Muscle layer of colon (tissue), 2 donors: ENCODE measurements around the gene LAIR1.
"Not testable (repeated sequence)": the region's sequence is repeated elsewhere in the genome, so short reads cannot be mapped to it uniquely, and the experiment has no call there.

Source experiments
- H3K27ac ChIP-seq: one replicate; pipeline ENCODE4 v1.7.0; 2013; ENCODE audit warnings: low read depth, mild to moderate bottlenecking, low read length, moderate library complexity
- H3K27me3 ChIP-seq, 2 donors: one replicate each; pipeline ENCODE4 v1.7.0; 2013; ENCODE audit warnings: low read length in 2 of 2, mild to moderate bottlenecking in 2 of 2; ENCODE audit not compliant: insufficient read depth in 2 of 2, control insufficient read depth in 1 of 2
- H3K36me3 ChIP-seq: one replicate; pipeline ENCODE4 v1.7.0; 2013; ENCODE audit warnings: mild to moderate bottlenecking, low read length; ENCODE audit not compliant: insufficient read depth
- H3K4me1 ChIP-seq: one replicate; pipeline ENCODE4 v1.7.0; 2013; ENCODE audit warnings: mild to moderate bottlenecking, low read length; ENCODE audit not compliant: insufficient read depth
- H3K4me3 ChIP-seq, 2 donors: one replicate each; pipeline ENCODE4 v1.7.0; 2013; ENCODE audit warnings: low read length in 2 of 2, low read depth in 1 of 2, mild to moderate bottlenecking in 1 of 2, moderate library complexity in 1 of 2
- H3K9ac ChIP-seq: one replicate; pipeline ENCODE4 v1.7.0; 2013; ENCODE audit warnings: low read length
- H3K9me3 ChIP-seq: one replicate; pipeline ENCODE4 v1.7.0; 2013; ENCODE audit warnings: mild to moderate bottlenecking, low read length
- donor health status: abdominal sarcoma.
- donor health status: Adenocarcinoma of cecum.

LAIR1 gene

DNA sequence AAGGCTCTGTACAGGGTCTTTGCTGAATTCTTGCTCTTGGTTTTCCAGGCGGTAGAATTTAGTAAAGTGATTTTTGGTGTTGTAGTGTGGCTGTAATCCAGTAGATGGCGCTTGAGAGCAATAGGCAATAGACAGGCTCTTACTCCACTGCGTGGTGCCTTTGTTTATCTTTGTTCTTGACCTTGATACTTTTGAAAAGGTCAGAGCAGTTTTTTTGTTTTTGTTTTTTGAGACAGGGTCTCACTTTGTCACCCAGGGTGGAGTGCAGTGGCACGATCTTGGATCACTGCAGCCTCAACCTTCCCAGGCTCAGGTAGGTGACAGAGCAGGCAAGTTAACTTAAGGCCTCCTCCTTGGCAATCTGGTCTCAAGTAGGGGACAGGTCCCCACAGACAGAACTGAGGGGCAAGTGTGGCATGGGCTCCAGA is 39.5 kb downstream of the LAIR1 start:
- Histone ChIP-seq H3K36me3 (no peaks in the 10 kb centered on the region), H3K27me3 (no peaks in the 10 kb centered on the region), H3K4me1 (no peaks in the 10 kb centered on the region), H3K4me3 (no peak overlapping the region), H3K9ac (no peak overlapping the region), H3K27ac (no peak overlapping the region), H3K9me3 (no peaks in the 10 kb centered on the region)

DNA sequence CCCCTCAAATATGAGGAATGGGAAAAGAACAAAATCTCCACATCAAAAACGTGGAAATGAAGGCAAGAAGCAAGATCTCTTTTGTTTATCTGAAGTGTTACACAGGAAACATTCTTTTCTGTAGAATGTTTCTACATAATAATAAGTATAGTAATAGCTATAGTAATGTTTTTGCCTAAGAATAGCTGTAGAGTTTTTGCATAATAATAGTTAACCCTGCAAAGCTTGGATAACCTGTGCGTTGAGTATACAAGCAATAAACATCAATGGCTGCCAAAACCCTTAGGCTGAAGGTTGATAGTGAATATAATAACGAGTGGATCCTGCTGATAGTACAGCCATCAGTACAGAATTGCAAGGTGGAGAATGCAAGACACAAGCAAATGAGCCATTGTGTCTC is 40.7 kb downstream of the LAIR1 start:
- Histone ChIP-seq H3K9me3 (no peaks in the 10 kb centered on the region), H3K9ac (no peak overlapping the region), H3K4me3 (no peak overlapping the region), H3K4me1 (no peaks in the 10 kb centered on the region), H3K27ac (no peak overlapping the region), H3K36me3 (no peaks in the 10 kb centered on the region), H3K27me3 (no peaks in the 10 kb centered on the region)

DNA sequence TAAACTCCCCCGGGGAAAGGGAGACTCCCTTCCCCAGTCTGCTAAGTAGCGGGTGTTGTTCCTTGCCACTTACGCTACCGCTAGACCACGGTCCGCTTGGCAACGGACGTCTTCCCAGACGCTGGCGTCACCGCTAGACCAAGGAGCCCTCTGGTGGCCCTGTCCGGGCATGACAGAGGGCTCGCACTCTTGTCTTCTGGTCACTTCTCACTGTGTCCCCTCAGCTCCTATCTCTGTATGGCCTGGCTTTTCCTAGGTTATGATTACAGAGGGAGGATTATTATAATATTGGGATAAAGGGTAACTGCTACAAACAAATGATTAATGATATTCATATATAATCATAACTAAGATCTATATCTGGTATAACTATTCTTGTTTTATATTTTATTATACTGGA is 41.8 kb downstream of the LAIR1 start:
- H3K27me3 ChIP-seq, H3K9ac ChIP-seq, H3K36me3 ChIP-seq, H3K9me3 ChIP-seq, H3K4me1 ChIP-seq, H3K27ac ChIP-seq, H3K4me3 ChIP-seq: not testable (repeated sequence)

GRCh38 chr19:54322295-54322694 is 42.4 kb downstream of the LAIR1 start:
- H3K27ac ChIP-seq, H3K9ac ChIP-seq, H3K9me3 ChIP-seq, H3K4me1 ChIP-seq, H3K4me3 ChIP-seq, H3K36me3 ChIP-seq, H3K27me3 ChIP-seq: not testable (repeated sequence)

DNA sequence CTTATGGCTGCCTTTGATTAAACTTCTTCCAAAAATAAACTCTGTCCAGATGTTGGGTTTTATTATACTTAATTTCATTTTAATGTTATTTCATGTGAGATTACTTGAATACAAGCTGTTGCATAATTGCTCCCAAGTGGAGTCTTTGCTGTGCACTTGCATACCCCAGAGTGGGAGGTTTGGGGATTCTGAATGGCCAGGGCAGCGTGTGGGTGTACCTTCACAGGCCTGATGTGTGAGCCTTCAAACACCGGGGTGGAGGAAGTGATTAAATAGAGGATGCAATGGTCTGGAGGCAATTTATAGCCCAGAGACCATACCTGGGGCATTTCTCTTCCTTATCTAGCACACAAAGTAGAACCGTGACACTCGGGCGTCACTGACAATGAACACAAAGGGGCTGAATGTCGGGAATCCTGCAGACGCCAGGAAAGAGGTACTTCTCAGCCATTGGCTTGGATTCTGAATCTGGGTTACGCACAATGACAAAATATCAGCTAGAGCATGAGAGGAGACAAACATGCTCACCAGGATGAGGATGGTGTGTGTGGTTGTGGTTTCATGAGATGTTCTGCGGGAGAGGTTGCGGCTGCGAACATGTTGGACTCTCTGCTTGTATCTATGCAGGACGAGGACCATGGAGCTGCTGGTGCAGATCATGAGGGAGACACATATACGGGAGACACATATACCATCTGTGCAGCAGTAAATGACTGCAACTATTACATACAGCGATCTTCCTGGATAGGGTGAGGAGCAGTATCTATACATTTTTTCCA is 44.6 kb downstream of the LAIR1 start:
- Histone ChIP-seq H3K9ac (no peak overlapping the region), H3K4me3 (no peak overlapping the region), H3K27me3 (no peaks in the 10 kb centered on the region)

GRCh38 chr19:54319049-54319448 is 45.7 kb downstream of the LAIR1 start:
- no peak overlapping the region for H3K27ac ChIP-seq
- H3K9me3 ChIP-seq, result no peaks in the 10 kb centered on the region
- H3K36me3 ChIP-seq, result no peaks in the 10 kb centered on the region
- H3K27me3 ChIP-seq, result no peaks in the 10 kb centered on the region
- H3K4me1 ChIP-seq, result no peaks in the 10 kb centered on the region
- no peak overlapping the region for H3K9ac ChIP-seq
- no peak overlapping the region for H3K4me3 ChIP-seq

More for the DNA sequence above, 44.6 kb downstream of the LAIR1 start:
- no peaks in the 10 kb centered on the region for H3K9me3 ChIP-seq
- no peak overlapping the region for H3K27ac ChIP-seq
- no peaks in the 10 kb centered on the region for H3K36me3 ChIP-seq
- no peaks in the 10 kb centered on the region for H3K4me1 ChIP-seq

- Histone ChIP-seq H3K36me3 (no peaks in the 10 kb centered on the region), H3K4me1 (no peaks in the 10 kb centered on the region), H3K27me3 (no peaks in the 10 kb centered on the region), H3K27ac (no peak overlapping the region), H3K9me3 (no peaks in the 10 kb centered on the region), H3K4me3 (no peak overlapping the region), H3K9ac (no peak overlapping the region)
These were observed 46.8 kb downstream of the LAIR1 start for GRCh38 chr19:54317965-54318240.

- Histone ChIP-seq H3K27me3 (no peaks in the 10 kb centered on the region), H3K4me3 (no peak overlapping the region), H3K9me3 (no peaks in the 10 kb centered on the region), H3K27ac (no peak overlapping the region), H3K9ac (no peak overlapping the region), H3K4me1 (no peaks in the 10 kb centered on the region), H3K36me3 (no peaks in the 10 kb centered on the region)
These were observed 47.4 kb downstream of the LAIR1 start for GRCh38 chr19:54317108-54317964.

DNA sequence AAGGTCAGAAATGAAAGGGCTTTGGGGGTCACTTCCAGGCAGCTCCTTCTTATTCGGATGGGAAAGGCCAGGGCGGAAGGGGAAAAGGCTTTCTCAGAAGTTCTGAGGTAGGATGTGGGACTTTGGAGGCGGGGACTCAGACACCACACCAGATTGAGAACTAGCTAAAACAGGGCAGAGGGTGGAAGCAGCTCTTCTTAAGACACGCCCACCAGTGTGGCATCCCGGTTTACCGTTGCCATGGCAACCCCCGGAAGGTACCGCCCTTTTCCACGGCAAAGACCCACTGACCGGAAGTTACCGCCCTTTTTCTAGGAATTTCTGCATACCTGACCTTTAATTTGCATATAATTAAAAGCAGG is 48.0 kb downstream of the LAIR1 start:
- Histone ChIP-seq H3K36me3 (no peaks in the 10 kb centered on the region), H3K9me3 (no peaks in the 10 kb centered on the region), H3K9ac (no peak overlapping the region), H3K27ac (no peak overlapping the region), H3K4me1 (no peaks in the 10 kb centered on the region), H3K4me3 (no peak overlapping the region), H3K27me3 (no peaks in the 10 kb centered on the region)

DNA sequence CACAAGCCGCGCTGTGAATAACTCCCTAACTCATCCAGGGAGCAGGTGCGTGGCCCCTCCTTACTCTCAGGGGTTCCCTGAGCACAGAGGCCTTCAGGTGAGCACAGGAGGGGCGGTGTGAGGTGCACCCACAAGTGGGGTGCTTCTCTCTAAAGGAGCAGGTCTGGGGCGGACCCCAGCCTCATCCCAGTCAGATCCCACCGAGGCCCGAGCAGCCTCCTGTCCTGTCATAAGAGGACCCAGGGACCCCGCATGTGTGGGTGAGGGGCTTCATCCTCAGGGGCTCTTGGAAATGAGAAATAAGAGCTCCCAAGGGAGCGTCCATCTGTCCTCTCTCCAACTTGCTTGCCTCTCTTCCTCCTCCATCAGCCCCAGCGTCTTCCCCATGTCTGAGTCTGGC is 48.8 kb downstream of the LAIR1 start:
- Histone ChIP-seq H3K27me3 (no peaks in the 10 kb centered on the region), H3K9me3 (no peaks in the 10 kb centered on the region), H3K9ac (no peak overlapping the region), H3K4me3 (no peak overlapping the region), H3K4me1 (no peaks in the 10 kb centered on the region), H3K27ac (no peak overlapping the region), H3K36me3 (no peaks in the 10 kb centered on the region)

DNA sequence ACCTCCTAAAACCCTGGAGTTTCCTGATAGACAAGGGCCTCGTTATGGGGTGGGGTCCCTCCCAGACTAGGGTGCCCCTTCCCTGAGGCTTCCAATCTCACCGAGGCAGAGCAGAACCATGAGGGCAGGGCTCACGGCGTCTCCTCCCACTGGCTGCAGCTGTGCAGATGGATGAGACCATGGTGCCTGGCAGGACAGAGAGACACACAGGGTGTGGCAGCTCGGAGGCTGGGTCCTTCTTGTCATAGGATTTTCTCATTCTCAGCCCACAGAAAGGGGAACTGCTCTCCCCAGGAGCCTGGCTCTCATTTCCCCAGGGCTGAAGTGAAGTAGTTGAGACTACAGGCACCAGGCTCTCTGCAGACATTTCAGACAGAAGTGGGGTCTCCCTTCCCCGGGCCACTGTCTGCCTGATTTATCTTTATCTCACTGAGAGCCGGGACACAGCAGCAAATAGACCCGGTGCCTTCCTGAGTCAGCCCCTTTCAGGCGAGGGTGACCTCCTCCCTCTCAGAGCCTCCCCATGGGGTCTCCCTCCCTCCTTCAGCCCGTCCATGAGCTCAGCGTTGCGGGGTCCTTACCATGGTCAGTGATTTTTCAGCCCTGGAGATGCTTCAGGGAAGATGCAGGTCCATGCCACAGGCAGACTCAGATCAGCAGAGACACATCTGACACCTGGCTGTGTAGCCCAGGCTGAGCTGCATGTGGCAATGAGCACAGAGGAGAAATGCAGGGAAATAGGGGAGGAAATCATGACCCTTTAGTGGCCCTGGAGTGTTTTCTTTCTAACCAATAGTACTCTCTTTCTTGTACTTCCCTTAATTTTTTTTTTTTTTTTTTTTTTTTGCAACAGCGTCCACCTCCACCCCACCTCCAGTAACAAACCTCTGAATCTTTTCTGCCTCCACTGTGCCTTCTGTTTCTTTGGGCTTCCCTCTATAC is 52.0 kb downstream of the LAIR1 start, which contains the start of gene LILRA5:
Gene LILRA5 (minus strand): TSS at position 731 of the 942 bp plus-strand sequence. CDS start 147 bp downstream, at position 584.
- no peaks in the 10 kb centered on the region for H3K4me1 ChIP-seq
- H3K4me3 ChIP-seq, result no peak within 1 kb of the TSS
- H3K27ac ChIP-seq, result no peak within 1 kb of the TSS
- H3K36me3 ChIP-seq, result no peaks in the 10 kb centered on the region
- H3K27me3 ChIP-seq, result no peaks in the 10 kb centered on the region
- no peaks in the 10 kb centered on the region for H3K9me3 ChIP-seq
- H3K9ac ChIP-seq, result no peak within 1 kb of the TSS
